GM19438 (cell line): ENCODE data around the gene MICAL1.
A peak's percentile ranks its signal among the peaks of the same experiment; 100 is the strongest.

Experiments
- ATAC-seq: cut with Tn5 transposase; IDR thresholded peaks from one replicate; pipeline ENCODE4 v1.9.1; 2021; ENCODE audit warnings: low read depth; ENCODE audit not compliant: unreplicated experiment

The MICAL1 gene

GRCh38 chr6:109440331-109441068 lies 15.1 kb downstream of the MICAL1 start, which contains the start of the genes PPIL6 and SMPD2:
Gene PPIL6 (minus strand): TSS chr6:109440628. CDS start chr6:109440590, 38 bp downstream.
Gene SMPD2 (plus strand): TSS chr6:109440724. CDS start chr6:109441122, 398 bp downstream.
- peak; percentile 83 for ATAC-seq

- no peak for ATAC-seq
Observed at GRCh38 chr6:109436041-109436440, 19.5 kb downstream of the MICAL1 start.

- ATAC-seq = no peak
Observed at GRCh38 chr6:109434456-109434855, 21.1 kb downstream of the MICAL1 start.

DNA sequence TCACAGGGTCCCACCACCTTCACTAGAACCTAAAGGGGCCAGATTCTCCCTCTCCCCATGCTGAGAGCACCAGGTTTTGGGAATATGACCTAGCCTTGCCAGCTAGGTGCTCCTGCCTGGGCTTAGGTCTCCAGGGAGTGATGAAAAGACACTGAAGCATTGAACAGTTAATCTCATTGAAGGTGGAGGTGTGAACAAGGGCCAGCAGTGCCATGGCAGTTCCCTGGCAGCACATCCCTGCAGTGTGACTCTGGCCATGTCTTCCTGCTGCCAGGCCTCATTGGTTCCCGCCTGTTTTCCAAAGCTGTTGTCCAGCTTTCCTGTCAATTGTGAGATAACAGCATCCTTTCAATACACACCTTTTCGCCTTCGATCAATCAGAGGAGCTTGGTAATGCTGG lies 26.1 kb downstream of the MICAL1 start:
- ATAC-seq = no peak

DNA sequence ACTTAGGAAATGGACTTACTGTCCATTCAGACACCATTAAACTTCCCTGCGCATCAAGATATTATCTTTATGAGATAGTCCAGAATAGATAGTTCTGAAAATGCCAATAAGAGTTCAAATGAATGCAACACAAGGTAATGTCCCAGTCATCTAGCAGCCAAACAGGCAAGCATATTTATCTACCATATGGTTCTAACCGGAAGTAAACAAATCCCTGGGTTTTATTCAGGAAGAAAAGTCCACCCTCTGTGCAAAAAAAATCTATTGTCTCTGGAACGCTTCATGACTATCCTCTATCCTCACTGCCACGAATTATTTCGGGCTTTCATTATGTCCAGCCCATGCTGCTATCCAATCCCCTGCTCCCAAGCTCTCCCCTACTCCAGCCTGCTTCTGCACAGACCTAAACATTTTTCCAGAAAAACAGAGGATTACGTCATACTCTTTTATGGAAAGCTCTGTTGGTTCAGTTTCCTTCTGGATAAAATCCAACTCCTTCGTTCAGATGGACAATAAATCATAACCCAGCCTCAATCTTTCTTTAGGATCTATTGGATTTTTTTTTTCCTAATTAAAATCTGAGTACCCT lies 26.6 kb downstream of the MICAL1 start:
- no peak for ATAC-seq

GRCh38 chr6:109424946-109425345 lies 30.6 kb downstream of the MICAL1 start:
- no peak for ATAC-seq

- no peak for ATAC-seq
Observed at GRCh38 chr6:109421184-109421583, 34.4 kb downstream of the MICAL1 start.

GRCh38 chr6:109420751-109421150 lies 34.8 kb downstream of the MICAL1 start:
- ATAC-seq = no peak

DNA sequence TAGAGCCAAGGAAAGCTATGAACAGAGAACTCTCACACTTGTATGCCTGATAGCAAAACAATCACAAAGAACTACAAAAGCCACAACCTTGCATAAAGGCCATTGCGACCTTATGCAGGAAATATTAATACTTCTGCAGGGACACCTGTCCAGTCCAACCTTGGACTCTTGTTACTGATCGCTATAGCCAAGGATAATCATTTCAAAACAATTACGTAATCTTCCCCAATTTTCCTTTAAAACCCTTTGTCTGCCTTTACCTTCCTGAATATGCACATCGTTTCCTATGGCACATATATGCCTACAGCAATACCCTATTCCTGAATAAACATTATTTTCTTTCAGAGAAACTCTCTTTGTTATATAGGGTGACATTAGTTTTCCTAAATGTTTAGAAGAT lies 37.9 kb downstream of the MICAL1 start:
- ATAC-seq = no peak

DNA sequence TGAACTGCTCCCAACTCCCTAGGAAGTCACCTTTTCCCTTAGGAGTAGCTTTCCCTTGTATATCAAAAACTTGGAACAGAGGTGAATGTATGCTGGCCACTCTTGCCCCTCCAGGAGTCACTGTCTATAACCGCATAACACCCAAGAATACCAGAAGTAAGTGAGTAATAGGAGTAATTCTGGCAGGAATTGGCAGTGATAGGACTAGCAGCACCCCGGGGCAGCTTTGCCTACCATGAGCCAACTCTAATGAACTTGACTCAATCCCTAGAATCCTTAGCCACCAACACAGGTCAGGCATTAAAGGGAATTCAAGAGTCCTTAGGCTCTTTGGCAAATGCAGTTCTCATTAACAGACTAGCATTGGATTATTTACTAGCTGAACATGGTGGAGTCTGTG lies 44.5 kb downstream of the MICAL1 start:
- no peak for ATAC-seq

- ATAC-seq = no peak
Observed at GRCh38 chr6:109406196-109406595, 49.4 kb downstream of the MICAL1 start.

DNA sequence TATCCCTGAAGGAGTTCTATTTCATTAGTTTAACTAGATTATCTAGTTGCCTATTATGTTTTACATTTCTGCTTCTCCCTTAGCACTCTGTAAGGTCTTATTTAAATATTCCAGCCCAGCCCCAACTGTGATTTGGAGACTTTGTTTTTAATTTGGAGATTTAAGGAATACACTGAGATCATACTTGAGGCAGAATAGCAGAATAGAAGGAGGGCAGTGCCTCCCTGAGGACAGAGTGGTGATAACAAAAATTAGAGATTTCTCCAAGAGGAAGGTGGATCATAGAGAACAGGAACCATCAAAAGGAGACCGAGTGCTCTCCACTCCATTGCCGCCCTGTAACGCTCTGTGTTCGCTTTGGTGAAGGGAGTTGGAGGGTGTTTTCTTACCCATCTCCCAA lies 58.6 kb downstream of the MICAL1 start:
- ATAC-seq = no peak

DNA sequence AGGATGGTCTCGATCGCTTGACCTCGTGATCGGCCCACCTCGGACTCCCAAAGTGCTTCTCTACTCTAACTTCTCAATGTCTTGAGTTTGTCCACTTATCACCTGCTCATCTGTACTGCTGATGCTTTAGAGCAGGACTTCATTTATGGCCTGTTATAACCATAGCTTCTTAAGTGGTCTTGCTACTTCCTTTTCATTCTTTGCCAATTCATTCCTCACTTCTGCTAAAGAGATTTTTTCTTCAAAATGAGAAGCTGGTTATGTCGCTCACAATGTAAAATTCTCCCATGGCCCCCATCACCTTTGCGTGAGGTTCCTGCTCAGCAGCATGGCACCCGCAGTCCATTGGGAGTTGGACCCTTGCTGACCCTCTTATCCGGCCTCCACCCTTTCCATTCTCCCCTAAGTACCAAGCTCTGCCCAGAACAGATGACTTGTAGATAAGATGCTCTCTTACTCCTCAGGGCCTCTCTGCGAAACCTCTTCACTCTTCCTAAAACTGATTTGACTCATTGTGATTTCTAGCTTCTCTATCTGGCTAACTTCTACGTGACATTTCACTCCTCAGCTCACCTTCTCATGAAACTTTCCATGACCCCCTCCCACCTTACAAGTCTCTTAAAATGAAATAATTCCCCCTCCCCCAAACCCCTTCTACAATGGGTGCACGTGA lies 59.4 kb downstream of the MICAL1 start:
- no peak for ATAC-seq
